Mesothelial cell of epicardium (in vitro differentiated cells): Measurements from ENCODE around the gene ELFN1. TPM values are rescaled to one million over a fixed set of nuclear protein-coding genes. Genes with fewer than 3 reads are reported as not detected.

Source experiments
- DNase-seq, 2 experiments: peaks; one replicate each; pipeline ENCODE4 v3.0.0; 2021; ENCODE audit warnings: low spot score in 2 of 2; ENCODE audit not compliant: unreplicated experiment in 2 of 2
- H3K27ac Mint-ChIP-seq: 2 replicates; pipeline ENCODE4 v1.8.0; 2021; ENCODE audit warnings: mixed read lengths
- H3K27me3 Mint-ChIP-seq: 2 replicates; pipeline ENCODE4 v1.8.0; 2021; ENCODE audit warnings: low read depth, mixed read lengths
- H3K36me3 Mint-ChIP-seq: 2 replicates; pipeline ENCODE4 v1.8.0; 2021; ENCODE audit warnings: mixed read lengths
- H3K4me1 Mint-ChIP-seq: 2 replicates; pipeline ENCODE4 v1.8.0; 2021; ENCODE audit warnings: mixed read lengths
- H3K4me3 Mint-ChIP-seq: 2 replicates; pipeline ENCODE4 v1.8.0; 2021; ENCODE audit warnings: mild to moderate bottlenecking, moderate library complexity, mixed read lengths
- H3K9me3 Mint-ChIP-seq: 2 replicates; pipeline ENCODE4 v1.8.0; 2021; ENCODE audit warnings: mixed read lengths
- total RNA-seq: library from RNA; stranded (reverse); gene quantifications from 3 replicates; pipeline ENCODE4 v1.2.1, GENCODE V29; 2021
- TF ChIP-seq, protein P1 (sequence below): fragments of 200-600 bp; sonication (generic); IDR thresholded peaks from one replicate; pipeline ENCODE4 v1.5.0; 2021; ENCODE audit warnings: antibody characterized with exemption; ENCODE audit not compliant: unreplicated experiment

Gene ELFN1
- total RNA-seq, 1 donor from 2014 or later = 13.5 TPM

DNA sequence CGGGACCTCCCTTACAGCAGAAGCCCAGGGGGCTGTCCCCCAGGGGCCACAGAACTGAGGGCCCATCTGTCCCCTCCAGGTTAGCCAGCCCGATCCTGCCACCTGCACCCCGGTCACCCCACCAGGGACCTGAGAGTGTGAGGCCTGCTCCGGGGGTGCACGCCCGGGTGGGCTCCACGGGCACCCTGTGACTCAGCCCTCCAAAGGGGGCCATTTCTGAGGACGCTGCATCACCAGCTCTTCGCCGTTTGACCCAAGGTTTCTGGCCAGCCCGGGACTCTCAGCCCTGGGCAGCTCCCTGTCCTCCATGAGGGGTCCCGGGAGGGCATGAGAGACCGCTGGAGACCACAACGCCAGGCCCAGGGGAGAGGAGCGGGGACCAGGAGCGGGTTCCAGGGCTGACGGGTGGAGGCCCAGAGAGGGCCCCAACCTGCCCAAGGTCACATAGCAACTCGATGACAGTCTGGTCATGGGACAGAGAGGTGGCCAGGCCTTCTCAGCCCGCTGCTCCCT, 79.3 kb downstream of the ELFN1 start:
- Mint-ChIP-seq H3K36me3 (peaks cover 6% of the 10 kb centered on the region), H3K4me1 (no peaks in the 10 kb centered on the region), H3K4me3 (no peak overlapping the region), H3K9me3 (no peaks in the 10 kb centered on the region), H3K27me3 (peaks cover 17% of the 10 kb centered on the region), H3K27ac (no peak overlapping the region)
- DNase-seq = no peak
- TF ChIP-seq, protein P1, sequence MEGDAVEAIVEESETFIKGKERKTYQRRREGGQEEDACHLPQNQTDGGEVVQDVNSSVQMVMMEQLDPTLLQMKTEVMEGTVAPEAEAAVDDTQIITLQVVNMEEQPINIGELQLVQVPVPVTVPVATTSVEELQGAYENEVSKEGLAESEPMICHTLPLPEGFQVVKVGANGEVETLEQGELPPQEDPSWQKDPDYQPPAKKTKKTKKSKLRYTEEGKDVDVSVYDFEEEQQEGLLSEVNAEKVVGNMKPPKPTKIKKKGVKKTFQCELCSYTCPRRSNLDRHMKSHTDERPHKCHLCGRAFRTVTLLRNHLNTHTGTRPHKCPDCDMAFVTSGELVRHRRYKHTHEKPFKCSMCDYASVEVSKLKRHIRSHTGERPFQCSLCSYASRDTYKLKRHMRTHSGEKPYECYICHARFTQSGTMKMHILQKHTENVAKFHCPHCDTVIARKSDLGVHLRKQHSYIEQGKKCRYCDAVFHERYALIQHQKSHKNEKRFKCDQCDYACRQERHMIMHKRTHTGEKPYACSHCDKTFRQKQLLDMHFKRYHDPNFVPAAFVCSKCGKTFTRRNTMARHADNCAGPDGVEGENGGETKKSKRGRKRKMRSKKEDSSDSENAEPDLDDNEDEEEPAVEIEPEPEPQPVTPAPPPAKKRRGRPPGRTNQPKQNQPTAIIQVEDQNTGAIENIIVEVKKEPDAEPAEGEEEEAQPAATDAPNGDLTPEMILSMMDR = no peak

DNA sequence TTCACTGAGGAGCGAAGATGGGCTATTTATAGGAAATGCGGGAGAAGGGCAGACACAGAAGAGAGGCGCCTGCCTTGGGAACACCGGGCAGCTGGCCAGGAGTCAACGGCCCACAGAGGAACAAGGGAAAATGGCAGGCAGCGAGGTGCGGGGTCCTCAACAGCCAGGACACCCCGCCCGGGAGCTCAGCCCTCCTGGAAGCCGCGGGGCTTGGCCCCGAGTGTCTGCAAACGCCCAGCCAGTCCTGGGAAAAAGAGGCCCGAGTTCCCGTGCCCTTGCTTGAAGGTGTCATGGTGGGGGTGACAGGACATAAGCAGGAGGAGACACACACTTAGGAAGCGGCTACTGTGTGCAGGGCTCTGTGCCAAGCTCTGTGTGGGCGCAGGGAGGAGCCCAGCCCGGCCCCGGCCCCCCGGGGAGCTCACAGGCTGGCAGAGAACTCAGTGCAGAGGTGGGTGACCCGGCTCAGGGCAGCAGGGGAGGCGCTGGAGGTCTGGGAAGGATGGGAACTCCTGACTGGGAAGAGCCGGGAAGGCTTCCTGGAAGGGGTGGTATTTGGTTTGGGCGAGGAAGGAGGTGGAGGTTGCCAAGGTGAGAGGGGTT, 79.9 kb downstream of the ELFN1 start:
- TF ChIP-seq, protein P1 = no peak
- H3K27me3 Mint-ChIP-seq = peaks cover 22% of the 10 kb centered on the region
- H3K9me3 Mint-ChIP-seq = no peaks in the 10 kb centered on the region
- H3K27ac Mint-ChIP-seq = no peak overlapping the region
- no peak for DNase-seq
- H3K4me3 Mint-ChIP-seq = no peak overlapping the region
- H3K4me1 Mint-ChIP-seq = no peaks in the 10 kb centered on the region
- peaks cover 4% of the 10 kb centered on the region for H3K36me3 Mint-ChIP-seq

DNA sequence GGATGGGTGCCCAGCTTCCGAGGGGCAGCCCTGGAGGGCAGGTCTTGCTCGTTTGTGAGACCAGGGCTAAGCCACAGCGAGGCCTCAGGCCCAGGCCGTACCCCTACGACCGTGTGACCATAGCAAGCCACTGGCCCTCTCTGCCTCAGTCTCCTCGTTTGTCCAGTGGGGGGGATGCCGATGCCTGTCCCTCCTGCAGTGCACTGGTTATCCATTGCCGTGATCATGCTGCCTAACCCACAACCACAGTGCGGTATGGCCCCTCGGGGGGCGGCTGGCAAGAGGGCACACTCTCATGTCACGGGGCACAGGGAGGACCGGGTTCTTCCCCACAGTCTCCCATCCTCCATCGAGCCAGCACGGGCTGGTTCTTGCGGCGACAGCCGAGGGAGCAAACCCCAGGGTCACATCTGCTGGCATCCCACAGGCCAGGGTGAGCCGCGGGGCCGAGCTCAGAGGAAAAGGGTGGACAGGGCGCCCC, 80.5 kb downstream of the ELFN1 start:
- Mint-ChIP-seq H3K27me3 (peaks cover 28% of the 10 kb centered on the region), H3K4me3 (no peak overlapping the region), H3K4me1 (no peaks in the 10 kb centered on the region), H3K9me3 (no peaks in the 10 kb centered on the region), H3K27ac (no peak overlapping the region), H3K36me3 (peaks cover under 1% of the 10 kb centered on the region)
- TF ChIP-seq, protein P1 = no peak
- DNase-seq = no peak

DNA sequence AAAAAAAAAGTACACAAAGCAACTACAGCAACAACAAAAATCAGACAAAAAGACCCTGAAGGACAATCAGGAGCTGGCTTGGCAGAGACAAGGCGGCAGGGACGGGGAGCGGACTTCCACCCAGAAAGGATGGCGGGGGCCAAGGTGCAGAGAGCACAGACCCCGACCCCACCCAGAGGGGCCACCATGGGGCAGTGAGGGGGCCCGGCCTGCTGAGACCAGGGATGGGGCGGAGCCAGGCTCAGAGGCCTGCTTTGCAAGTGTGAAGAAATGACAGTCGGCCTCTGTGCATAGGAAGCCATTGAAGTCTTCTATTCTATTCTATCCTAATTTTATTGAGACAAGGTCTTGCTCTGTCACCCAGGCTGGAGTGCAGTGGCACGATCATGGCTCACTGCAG, 82.0 kb downstream of the ELFN1 start:
- H3K4me3 Mint-ChIP-seq = no peak overlapping the region
- TF ChIP-seq, protein P1 = no peak
- H3K36me3 Mint-ChIP-seq = no peaks in the 10 kb centered on the region
- H3K9me3 Mint-ChIP-seq = no peaks in the 10 kb centered on the region
- no peaks in the 10 kb centered on the region for H3K4me1 Mint-ChIP-seq
- DNase-seq = no peak
- no peak overlapping the region for H3K27ac Mint-ChIP-seq
- H3K27me3 Mint-ChIP-seq = peaks cover 44% of the 10 kb centered on the region

DNA sequence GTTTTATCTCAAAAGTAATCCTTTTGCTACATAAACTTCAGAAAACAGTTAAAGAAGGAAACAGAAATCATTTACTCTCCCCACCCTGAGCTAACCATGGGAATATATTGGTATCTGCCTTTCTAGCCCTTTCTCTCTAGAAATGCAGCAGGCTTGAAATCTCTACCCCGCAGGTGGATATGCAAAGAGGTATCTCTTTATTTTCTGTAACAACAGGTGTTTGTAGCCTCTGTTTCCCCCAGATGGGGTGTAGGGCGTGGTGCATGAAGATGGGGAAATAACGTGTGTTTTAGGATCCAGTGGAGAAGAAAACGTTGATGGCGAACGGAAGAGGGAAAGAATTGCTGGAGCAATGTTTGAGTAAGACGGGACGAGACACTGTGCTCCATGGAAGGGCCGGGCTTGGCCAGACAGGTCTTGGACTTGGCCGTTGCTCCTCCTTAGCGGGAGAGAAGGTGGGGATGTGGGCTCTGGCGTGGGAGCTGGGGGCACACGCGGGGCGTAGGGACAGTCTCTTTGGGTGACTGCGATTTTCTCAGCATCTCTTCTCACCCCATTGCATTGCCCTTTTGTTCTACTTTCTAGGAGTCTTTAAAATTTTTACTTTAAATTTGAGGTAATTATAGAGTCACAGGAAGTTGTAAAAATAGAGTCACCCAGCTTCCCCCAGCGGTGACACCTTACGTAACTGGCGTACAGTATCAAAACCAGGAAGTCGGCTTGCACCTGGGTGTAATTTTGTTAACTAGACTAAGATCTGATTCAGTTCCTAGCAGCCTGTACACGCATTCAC, 82.9 kb downstream of the ELFN1 start:
- no peak for DNase-seq
- no peaks in the 10 kb centered on the region for H3K4me1 Mint-ChIP-seq
- no peaks in the 10 kb centered on the region for H3K9me3 Mint-ChIP-seq
- peaks cover 50% of the 10 kb centered on the region for H3K27me3 Mint-ChIP-seq
- H3K36me3 Mint-ChIP-seq = no peaks in the 10 kb centered on the region
- TF ChIP-seq, protein P1 = no peak
- H3K27ac Mint-ChIP-seq = no peak overlapping the region
- no peak overlapping the region for H3K4me3 Mint-ChIP-seq
